ENCODE data around the gene RASSF5. TPM values are rescaled to one million over a fixed set of nuclear protein-coding genes. Genes with fewer than 3 reads are reported as not detected.

Gene RASSF5
- total RNA-seq, 1 donor from 2014 or later: 1.4 TPM

GRCh38 chr1:206593351-206593925 is 86.1 kb downstream of the RASSF5 start:
- Mint-ChIP-seq H3K4me3 (no peak overlapping the region), H3K4me1 (peaks cover 3% of the 10 kb centered on the region), H3K36me3 (ENCODE audit: low read depth) (peaks cover 16% of the 10 kb centered on the region), H3K27ac (ENCODE audit: unreplicated experiment) (no peak overlapping the region), H3K27me3 (ENCODE audit: low read depth) (no peaks in the 10 kb centered on the region), H3K9me3 (no peaks in the 10 kb centered on the region)
- DNase-seq (ENCODE audit: low read depth, low spot score): no peak
- no peak for TF ChIP-seq CTCF (conservative IDR thresholded peaks at IDR 0.05)

GRCh38 chr1:206595581-206596318 is 88.4 kb downstream of the RASSF5 start:
- H3K36me3 Mint-ChIP-seq (ENCODE audit: low read depth): peaks cover 13% of the 10 kb centered on the region
- no peak for TF ChIP-seq CTCF (conservative IDR thresholded peaks at IDR 0.05)
- DNase-seq (ENCODE audit: low read depth, low spot score): no peak
- H3K27me3 Mint-ChIP-seq (ENCODE audit: low read depth): no peaks in the 10 kb centered on the region
- H3K4me1 Mint-ChIP-seq: no peaks in the 10 kb centered on the region
- H3K4me3 Mint-ChIP-seq: no peak overlapping the region
- H3K27ac Mint-ChIP-seq (ENCODE audit: unreplicated experiment): no peak overlapping the region
- no peaks in the 10 kb centered on the region for H3K9me3 Mint-ChIP-seq

- no peak for DNase-seq (ENCODE audit: low read depth, low spot score)
- Mint-ChIP-seq H3K4me1 (no peaks in the 10 kb centered on the region), H3K36me3 (ENCODE audit: low read depth) (peaks cover 13% of the 10 kb centered on the region), H3K9me3 (no peaks in the 10 kb centered on the region), H3K4me3 (no peak overlapping the region), H3K27me3 (ENCODE audit: low read depth) (no peaks in the 10 kb centered on the region), H3K27ac (ENCODE audit: unreplicated experiment) (no peak overlapping the region)
- no peak for TF ChIP-seq CTCF (conservative IDR thresholded peaks at IDR 0.05)
Observed at GRCh38 chr1:206596319-206596666, 89.0 kb downstream of the RASSF5 start.

GRCh38 chr1:206600527-206600926 is 93.2 kb downstream of the RASSF5 start:
- Mint-ChIP-seq H3K9me3 (no peaks in the 10 kb centered on the region), H3K4me1 (no peaks in the 10 kb centered on the region), H3K4me3 (no peak overlapping the region), H3K36me3 (ENCODE audit: low read depth) (peaks cover 6% of the 10 kb centered on the region), H3K27me3 (ENCODE audit: low read depth) (no peaks in the 10 kb centered on the region), H3K27ac (ENCODE audit: unreplicated experiment) (no peak overlapping the region)
- TF ChIP-seq CTCF (conservative IDR thresholded peaks at IDR 0.05): no peak
- no peak for DNase-seq (ENCODE audit: low read depth, low spot score)

GRCh38 chr1:206604861-206605260 is 97.5 kb downstream of the RASSF5 start:
- no peak overlapping the region for H3K4me3 Mint-ChIP-seq
- H3K27ac Mint-ChIP-seq (ENCODE audit: unreplicated experiment): no peak overlapping the region

More at GRCh38 chr1:206604861-206605260, 97.5 kb downstream of the RASSF5 start:
- Mint-ChIP-seq H3K4me1 (no peaks in the 10 kb centered on the region), H3K27me3 (ENCODE audit: low read depth) (no peaks in the 10 kb centered on the region), H3K36me3 (ENCODE audit: low read depth) (no peaks in the 10 kb centered on the region), H3K9me3 (no peaks in the 10 kb centered on the region)
- DNase-seq (ENCODE audit: low read depth, low spot score): no peak
- TF ChIP-seq CTCF (conservative IDR thresholded peaks at IDR 0.05): no peak

Measured in neural crest cell (in vitro differentiated cells).